Omental fat pad (tissue), 4 donors: ENCODE results near the gene SYNGR3. TPM values are rescaled to one million over a fixed set of nuclear protein-coding genes. Genes with fewer than 3 reads are reported as not detected.

ENCODE experiments used
- ATAC-seq: fragments of 150-250 bp; one replicate; pipeline ENCODE4 v1.9.1; 2016; ENCODE audit warnings: mild to moderate bottlenecking, moderate library complexity; ENCODE audit not compliant: low FRiP score
- DNase-seq: peaks from one replicate; pipeline ENCODE4 v3.0.0-alpha.2; 2019; ENCODE audit warnings: low spot score
- total RNA-seq, 4 donors: library from RNA; depleted of rRNA; stranded (reverse); fragments of >200 nt; gene quantifications; one replicate each; pipeline ENCODE4 v1.1.0, GENCODE V29; 2016
- TF ChIP-seq, protein P1 (sequence below), 3 donors: fragments of 450-650 bp; IDR thresholded peaks; one replicate each; pipeline ENCODE4 v1.5.1; 2016 to 2017; ENCODE audit warnings: antibody characterized with exemption in 3 of 3, mild to moderate bottlenecking in 3 of 3, moderate library complexity in 2 of 3

SYNGR3 gene
- total RNA-seq, 4 donors from 2014 or later: 0.28 to 1.6 TPM; not detected in 2

DNA sequence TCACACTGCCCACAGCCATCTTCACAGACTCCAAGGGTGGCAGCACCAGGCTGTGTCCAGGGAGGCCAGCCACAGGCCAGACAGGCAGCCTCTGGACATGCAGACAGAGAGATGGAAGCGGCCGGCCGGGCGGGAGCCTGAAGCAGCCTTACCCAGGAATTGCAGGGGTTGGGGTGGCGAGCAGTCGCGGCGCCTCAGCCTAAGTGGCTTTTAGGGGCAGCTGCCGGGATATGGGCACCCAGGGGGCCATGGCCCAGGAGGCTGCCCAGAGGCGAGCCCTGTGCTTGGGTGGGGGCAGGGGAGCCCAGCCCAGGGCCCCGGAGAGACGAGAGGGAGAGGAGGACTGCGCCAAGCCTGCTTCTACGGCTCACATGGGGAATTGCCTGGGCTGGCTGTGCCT is 35.5 kb downstream of the SYNGR3 start:
- ATAC-seq: no peak
- no peak for DNase-seq
- TF ChIP-seq, protein P1, sequence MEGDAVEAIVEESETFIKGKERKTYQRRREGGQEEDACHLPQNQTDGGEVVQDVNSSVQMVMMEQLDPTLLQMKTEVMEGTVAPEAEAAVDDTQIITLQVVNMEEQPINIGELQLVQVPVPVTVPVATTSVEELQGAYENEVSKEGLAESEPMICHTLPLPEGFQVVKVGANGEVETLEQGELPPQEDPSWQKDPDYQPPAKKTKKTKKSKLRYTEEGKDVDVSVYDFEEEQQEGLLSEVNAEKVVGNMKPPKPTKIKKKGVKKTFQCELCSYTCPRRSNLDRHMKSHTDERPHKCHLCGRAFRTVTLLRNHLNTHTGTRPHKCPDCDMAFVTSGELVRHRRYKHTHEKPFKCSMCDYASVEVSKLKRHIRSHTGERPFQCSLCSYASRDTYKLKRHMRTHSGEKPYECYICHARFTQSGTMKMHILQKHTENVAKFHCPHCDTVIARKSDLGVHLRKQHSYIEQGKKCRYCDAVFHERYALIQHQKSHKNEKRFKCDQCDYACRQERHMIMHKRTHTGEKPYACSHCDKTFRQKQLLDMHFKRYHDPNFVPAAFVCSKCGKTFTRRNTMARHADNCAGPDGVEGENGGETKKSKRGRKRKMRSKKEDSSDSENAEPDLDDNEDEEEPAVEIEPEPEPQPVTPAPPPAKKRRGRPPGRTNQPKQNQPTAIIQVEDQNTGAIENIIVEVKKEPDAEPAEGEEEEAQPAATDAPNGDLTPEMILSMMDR (IDR thresholded peaks at IDR 0.05): no peak

- DNase-seq (no peak), ATAC-seq (no peak)
- TF ChIP-seq, protein P1 (IDR thresholded peaks at IDR 0.05): no peak
Observed at GRCh38 chr16:2025878-2026460, 36.2 kb downstream of the SYNGR3 start.

GRCh38 chr16:2026461-2027023 is 36.8 kb downstream of the SYNGR3 start, which contains the start of gene NHERF2:
NHERF2 (plus strand) TSS chr16:2026902; CDS start chr16:2027006, 104 bp downstream.
- no peak for DNase-seq
- ATAC-seq: no peak
- TF ChIP-seq, protein P1 (IDR thresholded peaks at IDR 0.05): no peak

DNA sequence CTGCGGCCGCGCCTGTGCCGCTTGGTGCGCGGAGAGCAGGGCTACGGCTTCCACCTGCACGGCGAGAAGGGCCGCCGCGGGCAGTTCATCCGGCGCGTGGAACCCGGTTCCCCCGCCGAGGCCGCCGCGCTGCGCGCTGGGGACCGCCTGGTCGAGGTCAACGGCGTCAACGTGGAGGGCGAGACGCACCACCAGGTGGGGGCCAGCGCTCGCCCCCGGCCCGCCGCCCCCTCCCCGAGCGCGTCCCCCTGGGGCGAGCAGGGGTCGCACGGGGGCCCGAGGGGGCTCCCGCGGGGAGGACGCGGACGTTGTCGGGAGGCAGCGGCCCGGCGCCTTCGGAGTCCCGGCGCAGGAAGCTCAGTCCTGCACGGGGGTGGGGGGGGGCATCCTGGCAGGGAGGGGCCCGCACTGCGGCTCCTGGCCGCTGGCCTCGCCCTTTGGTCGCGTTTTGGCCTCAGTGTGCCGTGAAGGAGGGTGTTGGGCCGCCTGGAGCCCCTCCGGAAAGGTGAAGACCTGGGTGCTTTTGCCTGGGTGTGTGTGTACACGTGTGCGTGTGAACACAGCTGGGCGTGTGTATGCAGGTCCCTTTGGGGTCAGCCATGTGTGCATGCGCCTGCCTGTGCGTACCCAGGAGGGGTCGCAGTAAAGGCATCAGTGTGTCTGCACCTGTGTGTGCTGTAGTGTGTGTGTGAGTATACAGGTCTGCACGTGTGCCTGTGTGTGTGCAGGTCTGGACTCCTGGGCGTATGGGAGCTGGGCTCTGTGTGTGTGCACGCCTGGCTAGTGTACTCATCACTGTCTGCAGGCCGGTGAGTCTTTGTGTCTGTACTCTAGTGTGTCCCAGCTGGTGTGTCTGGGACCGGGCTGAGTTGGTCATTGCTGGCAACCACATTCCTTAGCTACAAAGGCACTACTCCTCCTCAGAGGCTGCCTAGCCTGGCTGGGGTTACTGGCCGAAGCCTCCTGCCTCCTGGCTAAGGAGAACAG is 37.5 kb downstream of the SYNGR3 start:
- no peak for ATAC-seq

GRCh38 chr16:2028146-2028545 is 38.4 kb downstream of the SYNGR3 start:
- TF ChIP-seq, protein P1 (IDR thresholded peaks at IDR 0.05): no peak
- DNase-seq (no peak), ATAC-seq (no peak)

More for the DNA sequence above, 37.5 kb downstream of the SYNGR3 start:
- no peak for DNase-seq
- TF ChIP-seq, protein P1 (IDR thresholded peaks at IDR 0.05): no peak

- TF ChIP-seq, protein P1 (IDR thresholded peaks at IDR 0.05): no peak
- ATAC-seq (no peak), DNase-seq (no peak)
Observed at GRCh38 chr16:2028620-2029220, 39.0 kb downstream of the SYNGR3 start.
